ENCODE results near the gene ASCL5. TPM values are rescaled to one million over a fixed set of nuclear protein-coding genes. Genes with fewer than 3 reads are reported as not detected.

The ASCL5 gene
- total RNA-seq, 1 donor from 2014 or later: not detected

- Mint-ChIP-seq H3K36me3 (ENCODE audit: low read depth) (no peaks in the 10 kb centered on the region), H3K27me3 (ENCODE audit: low read depth) (no peaks in the 10 kb centered on the region), H3K4me3 (no peak overlapping the region), H3K27ac (ENCODE audit: unreplicated experiment) (no peak overlapping the region), H3K4me1 (peaks cover 9% of the 10 kb centered on the region), H3K9me3 (no peaks in the 10 kb centered on the region)
- DNase-seq (ENCODE audit: low read depth, low spot score): no peak
- no peak for TF ChIP-seq CTCF (conservative IDR thresholded peaks at IDR 0.05)
Observed at GRCh38 chr1:201090541-201090940, 36.4 kb downstream of the ASCL5 start.

DNA sequence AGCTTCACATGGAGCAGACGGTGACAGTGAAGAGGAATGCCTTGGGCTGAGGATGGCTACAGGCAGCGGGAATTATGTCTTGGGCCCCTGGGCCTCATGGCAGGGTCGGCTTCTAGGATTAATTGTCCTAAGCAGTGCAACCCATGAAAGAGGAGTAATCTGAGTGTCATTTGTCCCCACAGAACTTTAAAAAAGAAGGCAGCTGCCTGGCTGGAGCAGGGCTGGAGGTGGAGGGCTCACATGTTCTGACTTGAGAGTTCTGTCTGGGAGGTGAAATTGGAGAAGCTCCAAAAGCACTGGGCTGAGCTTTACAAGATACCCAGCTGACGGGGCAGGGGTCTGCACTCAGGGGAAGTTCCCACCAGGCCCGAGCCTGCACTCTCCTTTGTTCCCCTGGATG, 37.4 kb downstream of the ASCL5 start:
- DNase-seq (ENCODE audit: low read depth, low spot score): no peak
- H3K27ac Mint-ChIP-seq (ENCODE audit: unreplicated experiment): peak overlapping the region; percentile 58
- peaks cover 13% of the 10 kb centered on the region for H3K4me1 Mint-ChIP-seq
- no peak overlapping the region for H3K4me3 Mint-ChIP-seq
- TF ChIP-seq CTCF (conservative IDR thresholded peaks at IDR 0.05): no peak
- H3K36me3 Mint-ChIP-seq (ENCODE audit: low read depth): no peaks in the 10 kb centered on the region
- no peaks in the 10 kb centered on the region for H3K27me3 Mint-ChIP-seq (ENCODE audit: low read depth)
- no peaks in the 10 kb centered on the region for H3K9me3 Mint-ChIP-seq

GRCh38 chr1:201088901-201089525, 38.0 kb downstream of the ASCL5 start:
- no peaks in the 10 kb centered on the region for H3K9me3 Mint-ChIP-seq
- H3K27ac Mint-ChIP-seq (ENCODE audit: unreplicated experiment): no peak overlapping the region
- no peak overlapping the region for H3K4me3 Mint-ChIP-seq
- no peaks in the 10 kb centered on the region for H3K27me3 Mint-ChIP-seq (ENCODE audit: low read depth)
- DNase-seq (ENCODE audit: low read depth, low spot score): no peak
- TF ChIP-seq CTCF (conservative IDR thresholded peaks at IDR 0.05): no peak
- peaks cover 19% of the 10 kb centered on the region for H3K4me1 Mint-ChIP-seq
- H3K36me3 Mint-ChIP-seq (ENCODE audit: low read depth): no peaks in the 10 kb centered on the region

GRCh38 chr1:201088395-201088794, 38.6 kb downstream of the ASCL5 start:
- Mint-ChIP-seq H3K9me3 (no peaks in the 10 kb centered on the region), H3K27me3 (ENCODE audit: low read depth) (no peaks in the 10 kb centered on the region), H3K4me3 (no peak overlapping the region), H3K4me1 (peaks cover 24% of the 10 kb centered on the region), H3K27ac (ENCODE audit: unreplicated experiment) (no peak overlapping the region), H3K36me3 (ENCODE audit: low read depth) (no peaks in the 10 kb centered on the region)
- no peak for TF ChIP-seq CTCF (conservative IDR thresholded peaks at IDR 0.05)
- DNase-seq (ENCODE audit: low read depth, low spot score): no peak

DNA sequence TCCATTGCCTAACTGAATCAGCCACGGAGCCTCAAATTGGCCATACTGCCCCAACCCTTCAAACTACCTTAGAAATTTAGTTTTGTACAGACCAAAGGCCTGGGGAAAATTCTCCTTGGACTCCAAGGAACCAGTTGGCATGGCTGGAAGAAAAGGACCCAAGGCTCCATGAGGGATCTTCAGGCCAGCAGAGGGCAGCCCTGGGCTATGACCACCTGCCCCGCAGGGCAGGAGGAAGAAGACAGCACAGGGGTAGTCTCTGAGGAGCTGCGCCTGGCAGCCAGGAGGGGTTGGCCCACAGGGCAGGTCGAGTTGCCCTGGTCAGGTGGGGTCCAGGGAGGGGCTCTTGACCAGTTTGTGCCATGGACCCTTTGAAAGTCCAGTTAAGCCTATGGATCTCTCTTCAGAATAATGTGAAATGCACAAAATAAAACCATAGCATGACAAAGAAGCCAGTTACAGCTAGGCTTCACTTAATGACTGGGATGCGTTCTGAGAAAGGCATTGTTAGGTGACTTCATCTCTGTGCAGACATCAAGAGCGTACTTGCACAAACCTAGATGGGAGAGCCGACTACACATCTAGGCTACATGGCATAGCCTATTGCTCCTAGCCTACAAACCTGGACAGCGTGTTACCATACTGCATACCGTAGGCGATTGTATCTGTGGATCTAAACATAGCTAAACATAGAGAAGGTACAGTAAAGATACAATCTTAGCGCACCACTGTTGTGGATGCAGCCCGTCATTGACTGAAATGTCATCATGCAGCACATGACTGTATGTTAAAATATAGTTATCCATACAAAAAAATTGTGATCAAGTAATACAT, 40.9 kb downstream of the ASCL5 start:
- peaks cover 24% of the 10 kb centered on the region for H3K4me1 Mint-ChIP-seq
- peak; percentile 16 for DNase-seq (ENCODE audit: low read depth, low spot score)
- H3K4me3 Mint-ChIP-seq: no peak overlapping the region
- peak; percentile 54 for TF ChIP-seq CTCF (conservative IDR thresholded peaks at IDR 0.05)
- H3K27me3 Mint-ChIP-seq (ENCODE audit: low read depth): no peaks in the 10 kb centered on the region
- H3K9me3 Mint-ChIP-seq: no peaks in the 10 kb centered on the region
- no peaks in the 10 kb centered on the region for H3K36me3 Mint-ChIP-seq (ENCODE audit: low read depth)
- H3K27ac Mint-ChIP-seq (ENCODE audit: unreplicated experiment): no peak overlapping the region
